RWPE2 (cell line): Measurements from ENCODE around the gene MEIOSIN.

Source experiments
- ATAC-seq: fragments of 200-7000 bp; cut with Tn5 transposase; 3 replicates; pipeline ENCODE4 v1.9.1; 2021; ENCODE audit warnings: low read depth
- DNase-seq: peaks from one replicate; pipeline ENCODE4 v3.0.0-alpha.2; 2020; ENCODE audit warnings: low spot score
- H3K27ac ChIP-seq: fragments of 450-650 bp; 2 replicates; pipeline ENCODE4 v1.5.1; 2017; ENCODE audit warnings: mild to moderate bottlenecking; ENCODE audit not compliant: poor library complexity, severe bottlenecking
- H3K27me3 ChIP-seq: fragments of 250-450 bp; sonication (Bioruptor Pico); 2 replicates; pipeline ENCODE4 v1.5.1; 2021; ENCODE audit warnings: mild to moderate bottlenecking, moderate library complexity; ENCODE audit not compliant: insufficient read depth, poor library complexity, severe bottlenecking
- H3K36me3 ChIP-seq: fragments of 250-450 bp; sonication (Bioruptor Pico); 2 replicates; pipeline ENCODE4 v1.5.1; 2020; ENCODE audit warnings: low read depth, mild to moderate bottlenecking, moderate library complexity
- H3K4me1 ChIP-seq: fragments of 250-450 bp; sonication (Bioruptor Pico); 2 replicates; pipeline ENCODE4 v1.5.1; 2021; ENCODE audit warnings: mild to moderate bottlenecking, moderate library complexity; ENCODE audit not compliant: insufficient read depth, poor library complexity, severe bottlenecking
- H3K4me3 ChIP-seq: fragments of 250-450 bp; sonication (Bioruptor Pico); 2 replicates; pipeline ENCODE4 v1.5.1; 2021; ENCODE audit warnings: mild to moderate bottlenecking, moderate library complexity; ENCODE audit not compliant: severe bottlenecking
- H3K9me3 ChIP-seq: fragments of 250-450 bp; sonication (Bioruptor Pico); 2 replicates; pipeline ENCODE4 v1.5.1; 2021; ENCODE audit warnings: mild to moderate bottlenecking, moderate library complexity; ENCODE audit not compliant: severe bottlenecking
- TF ChIP-seq, protein P1 (sequence below): fragments of 450-650 bp; IDR thresholded peaks from one replicate; pipeline ENCODE4 v1.5.1; 2017; ENCODE audit warnings: mild to moderate bottlenecking, moderate library complexity; ENCODE audit not compliant: poor library complexity, severe bottlenecking

The MEIOSIN gene

GRCh38 chr19:45804140-45804958, 71.1 kb downstream of the MEIOSIN start:
- H3K9me3 ChIP-seq = no peaks in the 10 kb centered on the region

GRCh38 chr19:45804959-45805230, 71.7 kb downstream of the MEIOSIN start:
- Histone ChIP-seq H3K4me1 (peaks cover 7% of the 10 kb centered on the region), H3K36me3 (no peaks in the 10 kb centered on the region), H3K9me3 (no peaks in the 10 kb centered on the region), H3K4me3 (no peak overlapping the region), H3K27me3 (no peaks in the 10 kb centered on the region), H3K27ac (no peak overlapping the region)
- DNase-seq (no peak), ATAC-seq (no peak)
- TF ChIP-seq, protein P1, sequence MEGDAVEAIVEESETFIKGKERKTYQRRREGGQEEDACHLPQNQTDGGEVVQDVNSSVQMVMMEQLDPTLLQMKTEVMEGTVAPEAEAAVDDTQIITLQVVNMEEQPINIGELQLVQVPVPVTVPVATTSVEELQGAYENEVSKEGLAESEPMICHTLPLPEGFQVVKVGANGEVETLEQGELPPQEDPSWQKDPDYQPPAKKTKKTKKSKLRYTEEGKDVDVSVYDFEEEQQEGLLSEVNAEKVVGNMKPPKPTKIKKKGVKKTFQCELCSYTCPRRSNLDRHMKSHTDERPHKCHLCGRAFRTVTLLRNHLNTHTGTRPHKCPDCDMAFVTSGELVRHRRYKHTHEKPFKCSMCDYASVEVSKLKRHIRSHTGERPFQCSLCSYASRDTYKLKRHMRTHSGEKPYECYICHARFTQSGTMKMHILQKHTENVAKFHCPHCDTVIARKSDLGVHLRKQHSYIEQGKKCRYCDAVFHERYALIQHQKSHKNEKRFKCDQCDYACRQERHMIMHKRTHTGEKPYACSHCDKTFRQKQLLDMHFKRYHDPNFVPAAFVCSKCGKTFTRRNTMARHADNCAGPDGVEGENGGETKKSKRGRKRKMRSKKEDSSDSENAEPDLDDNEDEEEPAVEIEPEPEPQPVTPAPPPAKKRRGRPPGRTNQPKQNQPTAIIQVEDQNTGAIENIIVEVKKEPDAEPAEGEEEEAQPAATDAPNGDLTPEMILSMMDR = no peak

More at GRCh38 chr19:45804140-45804958, 71.1 kb downstream of the MEIOSIN start:
- H3K4me3 ChIP-seq = no peak overlapping the region
- no peak overlapping the region for H3K27ac ChIP-seq
- no peak for DNase-seq
- no peaks in the 10 kb centered on the region for H3K27me3 ChIP-seq
- TF ChIP-seq, protein P1 = no peak
- peaks cover 1% of the 10 kb centered on the region for H3K4me1 ChIP-seq
- no peak for ATAC-seq
- no peaks in the 10 kb centered on the region for H3K36me3 ChIP-seq

DNA sequence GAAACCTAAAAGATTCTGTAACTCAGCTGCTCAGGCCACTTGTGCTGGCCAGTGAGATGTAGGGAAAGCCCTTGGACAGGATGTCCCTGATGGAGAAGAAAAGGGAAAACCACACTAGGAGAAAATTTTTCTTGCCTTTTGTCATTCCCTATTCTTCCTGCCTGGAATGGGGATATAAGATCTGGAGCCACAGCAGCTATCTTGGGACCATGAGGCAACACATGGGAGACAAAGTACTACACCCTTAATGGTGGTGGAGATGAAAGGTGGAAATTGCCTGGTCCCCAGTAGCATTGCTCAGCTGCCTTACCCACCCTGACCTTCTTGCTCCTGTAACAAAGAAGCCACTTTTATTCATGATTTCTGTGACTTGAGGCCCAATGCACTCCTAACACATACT, 72.5 kb downstream of the MEIOSIN start:
- H3K27ac ChIP-seq = no peak overlapping the region
- no peak overlapping the region for H3K4me3 ChIP-seq
- H3K4me1 ChIP-seq = peaks cover 14% of the 10 kb centered on the region
- H3K9me3 ChIP-seq = no peaks in the 10 kb centered on the region
- TF ChIP-seq, protein P1 = no peak
- H3K36me3 ChIP-seq = no peaks in the 10 kb centered on the region
- H3K27me3 ChIP-seq = no peaks in the 10 kb centered on the region
- no peak for ATAC-seq
- no peak for DNase-seq

DNA sequence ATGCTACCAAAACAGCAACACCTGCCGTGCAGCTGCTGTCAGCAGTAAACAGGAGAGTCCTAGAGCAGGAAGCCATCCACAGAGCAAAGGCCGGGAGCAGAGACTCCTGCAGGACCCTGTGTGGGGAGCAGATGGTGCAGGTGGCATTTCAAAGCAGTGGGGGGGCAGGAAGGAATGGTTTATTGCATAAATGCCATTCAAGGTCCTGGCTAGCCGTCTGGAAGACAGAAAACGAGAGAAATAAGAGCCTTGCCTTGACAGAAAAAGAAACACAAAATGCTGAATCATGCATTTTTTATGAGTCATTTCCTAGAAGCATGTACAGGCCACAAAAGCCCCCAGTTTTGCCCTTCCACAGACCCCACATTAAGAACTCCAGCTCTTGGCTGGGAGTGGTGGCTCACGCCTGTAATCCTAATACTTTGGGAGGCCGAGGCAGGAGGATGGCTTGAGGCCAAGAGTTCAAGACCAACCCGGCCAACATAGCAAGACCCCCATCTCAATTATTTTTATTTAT, 76.5 kb downstream of the MEIOSIN start:
- DNase-seq (no peak), ATAC-seq (peak; percentile 49)
- no peak overlapping the region for H3K4me3 ChIP-seq
- H3K36me3 ChIP-seq = no peaks in the 10 kb centered on the region
- peaks cover 20% of the 10 kb centered on the region for H3K4me1 ChIP-seq
- H3K9me3 ChIP-seq = no peaks in the 10 kb centered on the region
- peak overlapping the region; percentile 70 for H3K27ac ChIP-seq
- no peaks in the 10 kb centered on the region for H3K27me3 ChIP-seq
- TF ChIP-seq, protein P1 = no peak

- peaks cover 20% of the 10 kb centered on the region for H3K4me1 ChIP-seq
- TF ChIP-seq, protein P1 = no peak
- no peaks in the 10 kb centered on the region for H3K36me3 ChIP-seq
- H3K4me3 ChIP-seq = no peak overlapping the region
- H3K9me3 ChIP-seq = no peaks in the 10 kb centered on the region
- DNase-seq (no peak), ATAC-seq (no peak)
- H3K27me3 ChIP-seq = no peaks in the 10 kb centered on the region
- H3K27ac ChIP-seq = no peak overlapping the region
These were observed 79.1 kb downstream of the MEIOSIN start for GRCh38 chr19:45812297-45812696.
